Tibial nerve (tissue), 4 donors: ENCODE measurements around the gene DOCK2.

Source experiments
- EP300 ChIP-seq, 2 donors: sonication (generic); formaldehyde crosslinking; IDR thresholded peaks; one replicate each; pipeline ENCODE4 v1.6.1; 2017; ENCODE audit warnings: antibody characterized with exemption in 2 of 2, mild to moderate bottlenecking in 1 of 2
- POLR2A ChIP-seq, 2 donors: fragments of 450-650 bp; IDR thresholded peaks; one replicate each; pipeline ENCODE4 v1.6.1; 2017; ENCODE audit warnings: antibody characterized with exemption in 2 of 2, mild to moderate bottlenecking in 2 of 2, moderate library complexity in 2 of 2
- TF ChIP-seq, protein P1 (sequence below), 5 experiments: fragments of 200-600 bp in 3 of 5; fragments of 450-650 bp in 2 of 5; sonication (generic) in 3 of 5; IDR thresholded peaks; one replicate each; pipeline ENCODE4 v1.5.1; 2016 to 2019; ENCODE audit warnings: antibody characterized with exemption in 5 of 5, mild to moderate bottlenecking in 3 of 5, moderate library complexity in 2 of 5

DNA sequence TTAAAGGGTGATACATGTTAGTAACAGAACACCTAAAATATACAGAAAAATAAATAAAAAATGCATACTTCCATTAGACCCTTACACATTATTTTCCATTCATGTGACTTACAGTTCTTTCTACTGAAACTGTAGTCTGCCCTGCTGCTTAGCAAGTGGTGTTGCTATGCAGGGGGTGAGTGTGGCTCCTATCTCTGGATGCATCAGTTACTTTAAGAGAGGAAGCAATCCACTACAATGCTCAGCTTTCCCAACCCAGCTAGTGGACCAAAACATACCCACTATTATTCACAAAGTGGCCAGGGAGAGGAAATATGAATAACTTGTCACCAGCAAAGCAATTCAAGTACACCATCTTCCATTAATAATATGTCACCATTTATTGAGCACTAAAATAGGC is 121.8 kb downstream of the DOCK2 start:
- no peak for TF ChIP-seq POLR2A (IDR thresholded peaks at IDR 0.05)
- TF ChIP-seq, protein P1, sequence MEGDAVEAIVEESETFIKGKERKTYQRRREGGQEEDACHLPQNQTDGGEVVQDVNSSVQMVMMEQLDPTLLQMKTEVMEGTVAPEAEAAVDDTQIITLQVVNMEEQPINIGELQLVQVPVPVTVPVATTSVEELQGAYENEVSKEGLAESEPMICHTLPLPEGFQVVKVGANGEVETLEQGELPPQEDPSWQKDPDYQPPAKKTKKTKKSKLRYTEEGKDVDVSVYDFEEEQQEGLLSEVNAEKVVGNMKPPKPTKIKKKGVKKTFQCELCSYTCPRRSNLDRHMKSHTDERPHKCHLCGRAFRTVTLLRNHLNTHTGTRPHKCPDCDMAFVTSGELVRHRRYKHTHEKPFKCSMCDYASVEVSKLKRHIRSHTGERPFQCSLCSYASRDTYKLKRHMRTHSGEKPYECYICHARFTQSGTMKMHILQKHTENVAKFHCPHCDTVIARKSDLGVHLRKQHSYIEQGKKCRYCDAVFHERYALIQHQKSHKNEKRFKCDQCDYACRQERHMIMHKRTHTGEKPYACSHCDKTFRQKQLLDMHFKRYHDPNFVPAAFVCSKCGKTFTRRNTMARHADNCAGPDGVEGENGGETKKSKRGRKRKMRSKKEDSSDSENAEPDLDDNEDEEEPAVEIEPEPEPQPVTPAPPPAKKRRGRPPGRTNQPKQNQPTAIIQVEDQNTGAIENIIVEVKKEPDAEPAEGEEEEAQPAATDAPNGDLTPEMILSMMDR (IDR thresholded peaks at IDR 0.05) = no peak
- TF ChIP-seq EP300 (IDR thresholded peaks at IDR 0.05) = no peak
